GM12873 (cell line): ENCODE results near the gene SLC25A25.

ENCODE experiments used
- CTCF ChIP-seq: IDR thresholded peaks from 2 replicates; pipeline ENCODE4 v1.5.1; 2012; ENCODE audit warnings: low read depth, mild to moderate bottlenecking, moderate library complexity, low read length, control low read depth; ENCODE audit not compliant: insufficient read depth; ENCODE audit errors: missing control alignments

The SLC25A25 gene

DNA sequence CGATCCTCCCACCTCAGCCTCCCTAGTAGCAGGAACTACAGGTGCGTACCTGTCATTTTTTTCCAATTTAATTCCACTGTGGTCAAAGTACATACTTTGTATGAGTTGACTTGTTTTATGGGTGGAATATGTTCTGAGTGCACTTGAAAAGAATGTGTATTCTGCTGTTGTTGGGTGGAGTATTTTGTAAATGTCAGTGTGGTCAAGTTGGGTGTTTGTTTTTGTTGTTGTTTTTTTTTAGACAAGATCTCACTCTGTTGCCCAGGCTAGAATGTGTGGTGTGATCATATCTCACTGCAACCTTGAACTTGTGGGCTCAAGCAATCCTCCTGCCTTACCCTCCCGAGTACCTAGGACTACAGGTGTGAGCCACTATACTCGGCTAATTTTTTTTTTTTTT, 17.9 kb downstream of the SLC25A25 start:
- TF ChIP-seq CTCF: no peak

GRCh38 chr9:128087262-128087661, 19.2 kb downstream of the SLC25A25 start:
- TF ChIP-seq CTCF: no peak

GRCh38 chr9:128088253-128088945, 20.4 kb downstream of the SLC25A25 start:
- TF ChIP-seq CTCF: no peak

DNA sequence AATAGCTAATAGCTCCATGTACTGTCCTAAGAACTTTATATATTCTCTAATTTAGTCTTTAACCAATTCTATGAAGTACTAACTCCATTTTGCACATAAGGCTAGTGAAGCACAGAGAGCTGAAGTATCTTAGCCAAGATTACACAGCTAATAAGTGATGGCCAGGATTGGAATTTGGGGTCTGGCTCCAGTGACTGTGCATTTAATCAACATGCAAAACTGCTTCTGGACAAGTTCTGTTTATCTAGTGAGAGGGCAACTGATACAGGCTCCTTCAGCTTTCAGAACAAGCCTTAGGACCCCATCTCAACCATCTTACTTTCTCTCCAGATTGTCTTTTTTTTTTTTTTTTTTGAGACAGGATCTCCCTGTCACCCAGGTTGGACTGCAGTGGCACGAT, 21.3 kb downstream of the SLC25A25 start:
- TF ChIP-seq CTCF: no peak

DNA sequence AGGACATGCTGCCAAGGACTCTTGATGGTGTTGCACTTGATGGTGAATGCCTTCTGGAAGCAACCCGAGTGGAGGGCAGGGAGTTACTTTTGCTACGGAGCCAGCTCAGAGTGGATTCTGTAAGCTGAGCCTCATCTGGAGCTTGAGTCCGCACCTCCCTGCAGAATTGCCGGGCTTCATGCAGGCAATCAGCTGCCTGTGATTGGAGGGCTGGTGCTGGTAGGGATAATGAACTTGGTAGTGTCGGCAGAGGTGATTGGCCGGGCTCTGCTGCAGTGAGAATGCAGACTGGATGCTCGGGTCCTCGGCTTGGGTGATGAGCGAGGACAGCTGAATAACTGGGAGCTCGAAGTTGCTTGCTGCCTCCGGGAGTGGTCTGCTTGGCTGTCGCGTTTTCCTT, 23.1 kb downstream of the SLC25A25 start:
- TF ChIP-seq CTCF: no peak

DNA sequence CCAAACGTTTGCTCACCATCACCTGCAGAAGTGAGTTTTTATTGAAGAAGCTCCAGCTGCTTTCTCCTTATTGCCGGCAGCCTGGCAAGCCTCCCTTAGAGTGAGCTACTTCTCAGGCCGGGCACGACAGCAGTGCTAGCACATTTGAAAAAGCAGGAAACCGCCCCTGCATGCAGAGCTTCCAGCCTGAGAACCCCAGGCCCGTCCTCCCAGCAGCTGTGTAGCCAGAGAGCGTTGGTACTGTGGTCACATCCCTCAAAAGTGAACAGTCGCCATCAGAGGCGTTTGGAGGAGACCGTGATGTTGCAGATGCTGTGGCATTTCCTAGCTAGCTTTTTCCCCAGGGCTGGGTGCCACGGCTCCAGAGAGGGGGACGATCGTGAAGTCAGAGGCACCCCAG, 23.5 kb downstream of the SLC25A25 start:
- TF ChIP-seq CTCF: no peak

DNA sequence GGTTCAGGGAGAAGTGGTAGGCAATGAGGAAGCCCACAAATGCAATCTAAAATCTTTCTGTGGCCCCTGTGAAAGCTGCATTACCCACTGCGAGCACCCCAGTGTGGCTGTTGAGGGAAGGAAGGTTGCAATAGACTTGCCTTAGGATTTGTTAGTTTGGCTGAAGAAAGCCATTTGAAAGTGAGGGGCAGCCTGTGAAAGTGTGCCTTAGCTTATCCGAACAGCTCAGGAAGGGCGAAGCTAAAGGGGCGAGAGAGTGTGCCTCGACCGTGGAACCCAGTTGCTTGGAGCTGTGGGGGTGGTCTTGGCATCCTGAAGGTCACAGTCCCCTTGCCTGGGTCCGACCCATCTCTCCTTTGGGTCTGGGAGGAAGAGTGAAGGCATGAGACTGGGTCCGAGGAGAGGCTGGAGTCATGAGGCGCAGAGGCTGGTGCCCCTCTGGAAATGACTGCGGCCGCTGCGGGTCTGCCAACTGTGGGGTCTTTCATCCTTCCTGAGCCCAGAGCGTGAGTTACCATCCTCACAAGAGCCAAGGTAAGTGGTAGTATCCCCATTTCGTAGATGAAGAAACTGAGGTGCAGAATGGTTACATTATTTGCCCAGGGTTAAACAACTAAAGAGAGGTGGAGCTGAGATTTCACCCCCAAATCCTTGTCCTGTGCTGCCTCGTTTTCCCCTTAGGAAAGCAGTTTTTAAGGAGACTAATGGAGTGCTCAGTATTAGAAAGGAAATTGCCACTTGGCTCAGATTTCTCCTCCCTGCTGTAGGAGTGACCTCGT, 24.4 kb downstream of the SLC25A25 start:
- no peak for TF ChIP-seq CTCF
